ENCODE results near the gene POMT2.
"Not testable (repeated sequence)": the region's sequence is repeated elsewhere in the genome, so short reads cannot be mapped to it uniquely, and the experiment has no call there.

Gene POMT2, protein sequence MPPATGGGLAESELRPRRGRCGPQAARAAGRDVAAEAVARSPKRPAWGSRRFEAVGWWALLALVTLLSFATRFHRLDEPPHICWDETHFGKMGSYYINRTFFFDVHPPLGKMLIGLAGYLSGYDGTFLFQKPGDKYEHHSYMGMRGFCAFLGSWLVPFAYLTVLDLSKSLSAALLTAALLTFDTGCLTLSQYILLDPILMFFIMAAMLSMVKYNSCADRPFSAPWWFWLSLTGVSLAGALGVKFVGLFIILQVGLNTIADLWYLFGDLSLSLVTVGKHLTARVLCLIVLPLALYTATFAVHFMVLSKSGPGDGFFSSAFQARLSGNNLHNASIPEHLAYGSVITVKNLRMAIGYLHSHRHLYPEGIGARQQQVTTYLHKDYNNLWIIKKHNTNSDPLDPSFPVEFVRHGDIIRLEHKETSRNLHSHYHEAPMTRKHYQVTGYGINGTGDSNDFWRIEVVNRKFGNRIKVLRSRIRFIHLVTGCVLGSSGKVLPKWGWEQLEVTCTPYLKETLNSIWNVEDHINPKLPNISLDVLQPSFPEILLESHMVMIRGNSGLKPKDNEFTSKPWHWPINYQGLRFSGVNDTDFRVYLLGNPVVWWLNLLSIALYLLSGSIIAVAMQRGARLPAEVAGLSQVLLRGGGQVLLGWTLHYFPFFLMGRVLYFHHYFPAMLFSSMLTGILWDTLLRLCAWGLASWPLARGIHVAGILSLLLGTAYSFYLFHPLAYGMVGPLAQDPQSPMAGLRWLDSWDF

GRCh38 chr14:77320238-77320935, at the start of gene POMT2:
Gene POMT2 (minus strand): TSS chr14:77320883. CDS start chr14:77320681, 202 bp downstream.
- peak; percentile 92 for DNase-seq

DNA sequence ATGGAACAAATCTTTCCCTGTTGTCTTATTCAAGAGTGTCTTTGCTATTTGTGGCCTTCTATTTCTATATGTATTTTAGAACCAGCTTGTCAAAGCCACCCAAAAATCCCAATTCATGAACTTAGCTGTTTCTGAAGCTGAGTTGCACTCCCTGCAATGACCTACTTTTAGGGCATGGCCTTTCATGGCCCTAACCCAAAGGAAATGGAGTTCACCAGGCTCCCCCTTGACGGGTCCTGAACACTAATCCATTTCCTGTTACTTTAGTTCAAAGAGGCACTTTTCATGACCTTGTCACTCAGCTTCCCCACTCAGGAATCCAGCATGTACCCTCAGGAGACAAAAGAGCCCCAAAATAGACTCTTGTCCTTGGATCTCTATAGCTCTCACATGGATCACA, 48.6 kb upstream of the POMT2 start:
- no peak for DNase-seq

GRCh38 chr14:77364146-77364545, 43.5 kb upstream of the POMT2 start:
- no peak for DNase-seq

DNA sequence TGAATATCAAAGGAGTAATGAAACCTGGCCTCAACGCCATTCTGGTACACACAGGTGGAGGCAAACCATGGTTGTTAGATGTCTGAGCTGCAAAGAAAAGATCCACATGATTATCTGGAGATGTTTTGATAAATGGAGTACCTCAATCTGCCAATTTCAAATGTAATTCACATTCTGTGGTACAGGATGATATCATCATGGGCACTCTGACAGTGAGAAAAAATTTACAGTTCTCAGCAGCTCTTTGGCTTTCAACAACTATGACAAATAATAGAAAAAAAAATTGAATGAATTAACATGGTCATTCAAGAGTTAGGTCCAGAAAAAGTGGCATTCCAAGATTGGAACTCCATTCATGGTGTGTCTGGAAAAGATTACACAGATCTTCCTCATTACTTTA, 38.9 kb upstream of the POMT2 start:
- no peak for DNase-seq

GRCh38 chr14:77356899-77357298, 36.2 kb upstream of the POMT2 start:
- no peak for DNase-seq

GRCh38 chr14:77355811-77356210, 35.1 kb upstream of the POMT2 start:
- DNase-seq = no peak

- no peak for DNase-seq
Measured at GRCh38 chr14:77353469-77354141, 32.9 kb upstream of the POMT2 start.

- DNase-seq = no peak
Measured at GRCh38 chr14:77347751-77348150, 27.1 kb upstream of the POMT2 start.

GRCh38 chr14:77346495-77346894, 25.8 kb upstream of the POMT2 start:
- DNase-seq = no peak

GRCh38 chr14:77344377-77344996, 23.8 kb upstream of the POMT2 start:
- no peak for DNase-seq

GRCh38 chr14:77343662-77344061, 23.0 kb upstream of the POMT2 start:
- DNase-seq = peak; percentile 87

GRCh38 chr14:77342726-77343397, 22.2 kb upstream of the POMT2 start:
- no peak for DNase-seq

GRCh38 chr14:77340389-77340788, 19.7 kb upstream of the POMT2 start:
- DNase-seq = no peak

GRCh38 chr14:77339407-77339806, 18.7 kb upstream of the POMT2 start:
- no peak for DNase-seq

DNA sequence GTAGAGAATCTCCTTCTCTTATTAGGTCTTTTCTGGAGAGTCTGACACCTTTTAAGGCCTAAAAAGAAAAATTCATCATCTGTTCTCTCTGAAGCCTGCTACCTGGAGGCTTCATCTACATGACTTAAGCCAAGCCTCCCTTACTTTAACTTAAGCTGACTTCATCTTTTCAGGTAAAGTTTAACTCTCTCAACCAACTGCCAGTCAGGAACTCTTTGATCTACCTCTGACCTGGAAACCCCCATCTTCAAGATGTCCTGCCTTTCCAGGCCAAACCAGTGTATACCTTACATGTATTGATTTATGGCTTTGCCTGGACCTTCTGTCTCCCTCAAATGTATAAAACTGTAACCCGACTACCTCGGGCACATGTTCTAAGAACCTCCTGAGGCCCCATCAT, 17.6 kb upstream of the POMT2 start:
- DNase-seq = no peak

GRCh38 chr14:77337880-77338279, 17.2 kb upstream of the POMT2 start:
- no peak for DNase-seq

DNA sequence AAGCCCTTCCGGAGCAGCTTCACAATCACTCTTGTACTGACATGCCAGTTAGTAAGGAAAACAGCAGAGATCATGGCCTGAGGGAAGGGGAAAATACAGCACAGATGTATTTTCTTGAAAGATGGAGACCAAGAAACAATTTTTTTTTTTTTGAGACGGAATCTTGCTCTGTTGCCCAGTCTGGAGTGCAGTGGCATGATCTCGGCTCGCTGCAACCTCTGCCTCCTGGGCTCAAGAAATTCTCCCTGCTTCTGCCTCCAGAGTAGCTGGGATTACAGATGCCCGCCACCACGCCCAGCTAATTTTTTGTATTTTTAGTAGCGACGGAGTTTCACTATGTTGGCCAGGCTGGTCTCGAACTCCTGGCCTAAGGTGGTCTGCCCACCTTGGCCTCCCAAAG, 16.6 kb upstream of the POMT2 start:
- not testable (repeated sequence) for DNase-seq

GRCh38 chr14:77335576-77335975, 14.9 kb upstream of the POMT2 start:
- no peak for DNase-seq

- DNase-seq = no peak
Measured at GRCh38 chr14:77329872-77330271, 9.2 kb upstream of the POMT2 start.

- no peak for DNase-seq
Measured at GRCh38 chr14:77327111-77327510, 6.4 kb upstream of the POMT2 start.

- DNase-seq = no peak
Measured at GRCh38 chr14:77325746-77326094, 5.0 kb upstream of the POMT2 start.

All from NCI-H1694 (cell line).